Activated naive CD4-positive, alpha-beta T cell treated with anti-CD3 and anti-CD28 coated beads for 36 hours (primary cell): ENCODE data around the gene CELSR1. TPM values are rescaled to one million over a fixed set of nuclear protein-coding genes. Genes with fewer than 3 reads are reported as not detected.

Source experiments
- CTCF ChIA-PET: fragments of 350-600 bp; sonication (Branson Sonifier 250); formaldehyde crosslinking; loops from one replicate; lab custom pipeline; 2021; ENCODE audit warnings: antibody characterized with exemption; lab: Charles Lee
- DNase-seq: peaks from one replicate; pipeline ENCODE4 v3.0.0-alpha.2; 2020
- H3K27ac Mint-ChIP-seq: one replicate; pipeline ENCODE4 v1.8.0; 2021; ENCODE audit warnings: mild to moderate bottlenecking, mixed read lengths
- H3K27me3 Mint-ChIP-seq: one replicate; pipeline ENCODE4 v1.8.0; 2021; ENCODE audit warnings: low read depth, mixed read lengths
- H3K36me3 Mint-ChIP-seq: one replicate; pipeline ENCODE4 v1.8.0; 2021; ENCODE audit warnings: low read depth, mixed read lengths
- H3K4me1 Mint-ChIP-seq: one replicate; pipeline ENCODE4 v1.8.0; 2021; ENCODE audit warnings: low read depth, mixed read lengths
- H3K4me3 Mint-ChIP-seq: one replicate; pipeline ENCODE4 v1.8.0; 2021; ENCODE audit warnings: mild to moderate bottlenecking, moderate library complexity, mixed read lengths
- H3K9me3 Mint-ChIP-seq: one replicate; pipeline ENCODE4 v1.8.0; 2021; ENCODE audit warnings: mixed read lengths
- intact Hi-C: fragments of 100-400 bp; cut with micrococcal nuclease; formaldehyde crosslinking; loops from one replicate; pipeline ENCODE4 v1.15.1; 2023
- total RNA-seq, 2 experiments: library from RNA; stranded (reverse); gene quantifications; one replicate each; pipeline ENCODE4 v1.2.3, GENCODE V29; 2021

CELSR1 gene
- total RNA-seq, 2 experiments from 2014 or later = 0.17 to 0.25 TPM

- H3K9me3 Mint-ChIP-seq = peaks cover 10% of the 10 kb centered on the region
- CTCF ChIA-PET = interaction anchor here (1.0 to 1.2 kb wide), 2 partner anchors 10 kb away, joined by 3 to 4 read pairs; no protein-coding TSS in a partner anchor
Measured at GRCh38 chr22:46572911-46573780, 35.7 kb upstream of the CELSR1 start.

DNA sequence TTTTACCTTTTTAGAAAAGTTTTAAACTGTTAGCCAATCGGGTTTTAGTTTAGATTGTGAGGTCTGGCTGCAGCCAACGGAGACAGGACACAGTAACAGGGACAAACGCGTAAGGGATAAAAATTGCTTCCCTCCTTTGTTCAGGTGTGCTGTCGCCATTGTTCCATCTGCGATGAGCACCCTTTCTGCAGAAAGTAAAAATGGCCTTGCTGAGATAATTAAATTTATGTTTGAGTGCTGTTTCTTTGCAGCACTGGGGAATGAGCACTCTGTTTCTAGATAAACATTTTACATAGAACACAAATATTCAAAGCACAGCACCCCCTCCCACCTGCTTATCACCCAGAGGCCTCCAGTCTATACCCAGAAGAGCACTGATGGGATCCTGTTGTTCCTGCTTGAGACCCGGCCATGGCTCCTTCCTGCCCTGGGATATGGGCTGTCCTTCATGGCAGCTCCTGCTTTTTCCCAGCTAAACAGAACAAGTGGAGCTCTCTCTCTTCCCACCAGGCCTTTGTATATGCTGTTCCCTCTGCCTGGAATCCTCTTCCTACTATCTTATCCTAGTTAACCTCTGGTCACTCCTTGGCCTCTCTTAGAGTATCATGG is 34.3 kb upstream of the CELSR1 start:
- DNase-seq = no peak
- H3K9me3 Mint-ChIP-seq = peaks cover 10% of the 10 kb centered on the region
- CTCF ChIA-PET = interaction anchor here (1.2 kb wide), 1 partner anchor 9 kb away, joined by 3 read pairs; no protein-coding TSS in a partner anchor
- H3K4me3 Mint-ChIP-seq = no peak overlapping the region
- intact Hi-C loops = no loop called here
- no peaks in the 10 kb centered on the region for H3K36me3 Mint-ChIP-seq
- H3K27me3 Mint-ChIP-seq = no peaks in the 10 kb centered on the region
- H3K4me1 Mint-ChIP-seq = peaks cover 4% of the 10 kb centered on the region
- no peak overlapping the region for H3K27ac Mint-ChIP-seq

More at GRCh38 chr22:46572911-46573780, 35.7 kb upstream of the CELSR1 start:
- H3K36me3 Mint-ChIP-seq = no peaks in the 10 kb centered on the region
- no peak overlapping the region for H3K27ac Mint-ChIP-seq
- intact Hi-C loops = no loop called here
- H3K27me3 Mint-ChIP-seq = no peaks in the 10 kb centered on the region
- H3K4me1 Mint-ChIP-seq = peaks cover 9% of the 10 kb centered on the region
- no peak overlapping the region for H3K4me3 Mint-ChIP-seq
- DNase-seq = no peak

GRCh38 chr22:46569848-46570695 is 32.7 kb upstream of the CELSR1 start:
- no peak overlapping the region for H3K27ac Mint-ChIP-seq
- H3K9me3 Mint-ChIP-seq = peaks cover 10% of the 10 kb centered on the region
- H3K27me3 Mint-ChIP-seq = no peaks in the 10 kb centered on the region
- H3K4me1 Mint-ChIP-seq = no peaks in the 10 kb centered on the region
- no peaks in the 10 kb centered on the region for H3K36me3 Mint-ChIP-seq
- DNase-seq = no peak
- CTCF ChIA-PET = no interaction called here
- no peak overlapping the region for H3K4me3 Mint-ChIP-seq
- intact Hi-C loops = no loop called here

DNA sequence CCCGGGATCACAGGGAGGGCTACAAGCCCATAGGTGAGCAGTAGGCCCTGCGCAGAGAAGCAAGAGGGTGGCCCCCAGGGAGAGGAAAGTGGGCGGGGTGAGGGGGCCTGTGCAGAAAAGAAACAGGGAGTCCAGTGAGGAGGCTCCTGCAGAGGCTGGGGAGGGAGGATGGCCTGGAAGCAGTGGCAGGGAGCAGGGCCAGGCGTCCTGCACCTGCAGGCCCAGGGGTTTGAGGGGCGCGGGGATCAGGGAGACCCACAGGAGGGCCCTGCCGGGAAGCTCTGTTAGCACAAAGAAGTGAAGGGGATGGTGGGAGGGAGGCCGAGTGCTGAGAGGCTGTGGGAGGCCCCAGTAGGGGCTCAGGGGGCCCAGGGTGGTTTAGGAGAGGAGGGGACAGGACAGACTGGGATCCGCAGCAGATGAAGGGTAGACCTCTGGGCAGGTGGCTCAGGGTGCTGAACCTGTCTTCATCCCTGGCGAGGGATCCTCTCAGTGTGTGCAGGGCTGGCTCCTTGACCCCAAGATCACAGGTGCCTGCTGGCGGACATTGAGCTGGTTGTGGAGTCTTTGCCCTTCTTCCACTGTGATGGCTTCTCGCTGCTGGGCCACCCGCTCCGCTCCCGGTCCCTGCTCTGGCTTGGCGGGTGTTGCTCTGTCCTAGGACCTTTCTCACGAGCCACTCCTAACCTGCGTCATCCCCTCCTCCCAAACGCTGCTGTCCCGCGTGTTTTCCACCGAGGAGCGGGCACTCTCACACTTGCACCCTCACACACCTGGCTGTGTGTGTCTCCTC is 31.8 kb upstream of the CELSR1 start:
- Mint-ChIP-seq H3K27me3 (no peaks in the 10 kb centered on the region), H3K4me3 (no peak overlapping the region), H3K27ac (no peak overlapping the region), H3K4me1 (no peaks in the 10 kb centered on the region), H3K36me3 (no peaks in the 10 kb centered on the region), H3K9me3 (peaks cover 10% of the 10 kb centered on the region)
- no peak for DNase-seq
- CTCF ChIA-PET = no interaction called here
- intact Hi-C loops = no loop called here

DNA sequence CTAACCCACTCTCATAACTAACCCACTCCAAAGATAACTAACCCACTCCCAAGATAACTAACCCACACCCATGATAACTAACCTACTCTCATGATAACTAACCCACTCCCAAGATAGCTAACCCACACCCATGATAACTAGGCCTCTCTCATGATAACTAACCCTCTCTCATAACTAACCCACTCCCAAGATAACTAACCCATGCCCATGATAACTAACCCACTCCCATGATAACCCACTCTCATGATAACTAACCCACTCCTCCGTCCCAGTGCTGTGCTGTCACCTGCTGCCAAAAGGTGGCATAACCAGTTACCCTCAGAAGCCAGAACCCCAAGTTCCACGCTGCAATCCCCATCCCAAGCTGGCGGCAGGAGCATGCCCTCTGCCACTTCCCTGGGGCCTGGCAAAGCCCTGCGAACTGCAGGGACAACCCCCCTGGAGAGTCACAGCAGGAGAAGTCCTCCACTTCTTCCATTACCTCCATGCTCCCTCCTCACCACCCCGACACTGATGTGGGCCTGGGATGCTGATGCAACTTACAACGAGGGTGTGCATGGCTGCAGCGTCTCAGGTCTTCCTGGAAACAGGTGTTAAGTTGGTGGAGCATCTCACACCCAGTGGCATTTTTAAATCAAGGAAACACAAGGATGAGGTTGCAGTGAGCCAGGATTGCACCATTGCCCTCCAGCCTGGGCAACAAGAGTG is 30.8 kb upstream of the CELSR1 start:
- Mint-ChIP-seq H3K27ac (no peak overlapping the region), H3K36me3 (no peaks in the 10 kb centered on the region), H3K9me3 (peaks cover 10% of the 10 kb centered on the region), H3K4me3 (no peak overlapping the region), H3K27me3 (no peaks in the 10 kb centered on the region), H3K4me1 (peaks cover 6% of the 10 kb centered on the region)
- intact Hi-C loops = no loop called here
- CTCF ChIA-PET = no interaction called here
- DNase-seq = no peak

DNA sequence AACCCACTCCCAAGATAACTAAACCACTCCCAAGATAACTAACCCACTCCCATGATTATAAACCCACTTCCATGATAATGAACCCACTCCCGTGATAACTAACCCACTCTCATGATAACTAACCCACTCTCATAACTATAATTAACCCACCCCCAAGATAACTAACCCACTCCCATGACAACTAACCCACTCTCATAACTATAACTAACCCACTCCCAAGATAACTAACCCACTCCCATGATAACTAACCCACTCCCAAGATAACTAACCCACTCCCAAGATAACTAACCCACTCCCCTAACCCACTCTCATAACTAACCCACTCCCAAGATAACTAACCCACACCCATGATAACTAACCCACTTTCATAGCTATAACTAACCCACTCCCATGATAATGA is 30.1 kb upstream of the CELSR1 start:
- no peak overlapping the region for H3K27ac Mint-ChIP-seq

DNA sequence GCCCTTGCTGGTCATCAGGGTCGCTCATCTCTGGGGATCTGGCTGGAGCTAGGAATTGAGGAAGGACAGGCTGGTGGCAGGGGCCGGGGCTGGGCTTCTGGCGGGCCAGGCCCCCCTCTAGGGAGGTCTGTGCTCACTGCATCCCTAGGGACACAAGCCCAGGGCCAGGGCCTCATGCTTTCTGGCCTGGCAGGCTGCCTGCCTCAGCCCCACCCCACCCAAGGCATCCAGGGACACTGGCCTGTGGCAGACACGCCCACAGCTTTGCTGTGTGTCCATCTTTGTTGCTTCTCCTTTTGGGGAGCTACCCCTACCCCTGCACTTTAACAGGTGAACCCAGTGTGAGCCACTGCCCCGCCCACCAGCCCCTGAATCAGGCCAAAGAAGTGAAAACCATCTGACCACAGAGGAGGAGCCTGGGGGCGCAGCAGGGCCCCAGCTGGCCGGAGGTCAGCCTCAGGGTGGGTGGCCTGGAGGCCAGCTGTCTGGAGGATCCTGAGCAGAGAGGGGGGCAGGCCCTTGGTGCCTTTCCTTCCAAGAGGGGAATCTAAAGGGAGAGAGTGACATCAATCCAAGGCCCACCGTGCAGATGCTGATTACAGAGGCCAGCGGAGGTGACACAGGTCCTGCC is 26.8 kb upstream of the CELSR1 start:
- CTCF ChIA-PET = interaction anchor here (0.6 to 2.4 kb wide), 34 partner anchors 10 to 239 kb away, joined by 3 to 15 read pairs (median 5); no protein-coding TSS in a partner anchor
- DNase-seq = no peak
- H3K36me3 Mint-ChIP-seq = no peaks in the 10 kb centered on the region
- no peak overlapping the region for H3K4me3 Mint-ChIP-seq
- intact Hi-C loops = loop anchor here (5.0 kb wide), 1 partner anchor 48 kb away; no protein-coding TSS in a partner anchor
- H3K27ac Mint-ChIP-seq = no peak overlapping the region
- no peaks in the 10 kb centered on the region for H3K27me3 Mint-ChIP-seq
- peaks cover 7% of the 10 kb centered on the region for H3K4me1 Mint-ChIP-seq
- no peaks in the 10 kb centered on the region for H3K9me3 Mint-ChIP-seq

More for the DNA sequence above, 30.1 kb upstream of the CELSR1 start:
- Mint-ChIP-seq H3K27me3 (no peaks in the 10 kb centered on the region), H3K4me3 (no peak overlapping the region), H3K4me1 (peaks cover 7% of the 10 kb centered on the region), H3K36me3 (no peaks in the 10 kb centered on the region), H3K9me3 (peaks cover 10% of the 10 kb centered on the region)
- CTCF ChIA-PET = no interaction called here
- intact Hi-C loops = no loop called here
- DNase-seq = no peak

DNA sequence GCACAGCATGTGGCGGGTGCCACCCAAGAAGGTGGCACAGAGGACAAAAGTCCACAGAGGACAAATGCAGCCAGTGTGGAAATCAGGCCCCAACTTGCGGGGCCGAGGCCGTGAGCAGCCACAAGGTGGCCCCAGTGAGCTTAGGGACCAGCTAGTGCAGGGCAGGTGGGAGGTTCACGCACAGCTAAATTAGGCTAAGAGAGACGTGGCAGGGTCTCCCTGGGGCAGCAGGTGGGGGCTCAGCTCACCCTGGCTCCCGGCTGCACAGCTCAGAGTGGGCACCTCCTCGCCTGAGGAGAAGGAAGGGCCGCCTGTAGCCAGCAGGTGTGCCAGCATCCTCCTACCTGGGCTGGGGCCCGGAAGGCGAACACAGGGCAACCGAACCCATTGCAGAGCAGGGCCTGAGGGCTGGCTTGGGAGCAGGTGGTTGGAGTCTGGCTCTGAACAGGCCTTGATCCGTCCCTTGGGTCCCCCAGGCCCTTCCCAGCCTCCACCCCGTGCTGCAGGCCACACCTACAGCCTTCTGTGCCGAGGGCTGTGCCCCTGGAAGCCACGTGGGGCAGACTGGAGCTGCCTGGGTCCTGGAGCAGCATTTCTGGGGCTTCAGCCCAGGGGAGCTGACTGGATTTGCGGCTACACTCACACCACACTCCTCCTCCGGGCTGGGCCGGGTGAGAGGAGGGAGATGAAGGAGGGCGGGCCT is 26.1 kb upstream of the CELSR1 start:
- Mint-ChIP-seq H3K4me3 (peak overlapping the region; percentile 13), H3K27ac (no peak overlapping the region), H3K36me3 (no peaks in the 10 kb centered on the region), H3K27me3 (no peaks in the 10 kb centered on the region), H3K4me1 (peaks cover 7% of the 10 kb centered on the region), H3K9me3 (no peaks in the 10 kb centered on the region)
- DNase-seq = peak; percentile 88
- CTCF ChIA-PET = interaction anchor here (0.6 to 2.4 kb wide), 44 partner anchors 9 to 1061 kb away, joined by 3 to 15 read pairs (median 4); no protein-coding TSS in a partner anchor
- intact Hi-C loops = loop anchor here (1.0 to 5.0 kb wide), 5 partner anchors 49 to 239 kb away; no protein-coding TSS in a partner anchor

- peaks cover 2% of the 10 kb centered on the region for H3K9me3 Mint-ChIP-seq
- H3K36me3 Mint-ChIP-seq = no peaks in the 10 kb centered on the region
- H3K27me3 Mint-ChIP-seq = no peaks in the 10 kb centered on the region
- peaks cover 7% of the 10 kb centered on the region for H3K4me1 Mint-ChIP-seq
- H3K27ac Mint-ChIP-seq = no peak overlapping the region
- DNase-seq = peak; percentile 60
- intact Hi-C loops = loop anchor here (5.0 kb wide), 1 partner anchor 51 kb away; no protein-coding TSS in a partner anchor
- H3K4me3 Mint-ChIP-seq = no peak overlapping the region
- CTCF ChIA-PET = no interaction called here
Measured at GRCh38 chr22:46561435-46561905, 24.1 kb upstream of the CELSR1 start.

DNA sequence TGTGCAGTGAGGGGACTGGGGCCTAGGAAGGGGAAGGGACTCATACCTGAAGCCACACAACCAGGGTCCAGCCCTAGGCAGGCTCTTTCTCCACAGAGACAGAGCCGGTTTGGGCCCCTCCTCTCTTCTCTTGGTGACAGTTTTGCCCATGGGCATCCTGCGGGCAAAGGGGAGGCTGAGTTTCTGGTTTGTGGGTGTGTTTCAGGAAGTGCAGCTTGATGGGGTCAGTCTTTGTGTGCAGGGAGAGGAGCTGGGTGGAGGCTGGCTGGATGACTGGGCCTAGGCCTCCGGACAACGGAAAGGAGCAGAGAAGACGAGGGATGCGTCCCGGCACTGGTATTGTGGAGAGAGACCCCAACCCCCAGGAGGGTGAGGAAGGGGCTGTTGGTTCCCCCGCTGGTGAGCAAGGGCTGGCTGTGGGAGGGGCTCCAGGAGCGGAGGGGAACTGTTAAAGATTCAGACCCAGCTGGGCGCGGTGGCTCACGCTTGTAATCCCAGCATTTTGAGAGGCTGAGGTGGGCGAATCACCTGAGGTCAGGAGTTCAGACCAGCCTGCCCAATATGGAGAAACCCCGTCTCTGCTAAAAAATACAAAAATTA is 23.4 kb upstream of the CELSR1 start:
- no peak overlapping the region for H3K27ac Mint-ChIP-seq
- H3K36me3 Mint-ChIP-seq = no peaks in the 10 kb centered on the region
- no peak overlapping the region for H3K4me3 Mint-ChIP-seq
- H3K4me1 Mint-ChIP-seq = peaks cover 7% of the 10 kb centered on the region
- CTCF ChIA-PET = interaction anchor here (0.7 to 0.9 kb wide), 2 partner anchors 19 to 168 kb away, joined by 3 to 4 read pairs; no protein-coding TSS in a partner anchor
- intact Hi-C loops = loop anchor here (5.0 kb wide), 1 partner anchor 52 kb away; no protein-coding TSS in a partner anchor
- no peak for DNase-seq
- no peaks in the 10 kb centered on the region for H3K27me3 Mint-ChIP-seq
- peaks cover 2% of the 10 kb centered on the region for H3K9me3 Mint-ChIP-seq
